K562 (cell line): Measurements from ENCODE around the gene PALLD. TPM values are rescaled to one million over a fixed set of nuclear protein-coding genes. Genes with fewer than 3 reads are reported as not detected.

Source experiments
- ATAC-seq: fragments of 200-7000 bp; cut with Tn5 transposase; 3 replicates; pipeline ENCODE4 v1.9.1; 2020; ENCODE audit warnings: moderate library complexity
- BruUV-seq: library from RNA; stranded (reverse); fragments of 400-500 nt; replicated peaks from 2 replicates; lab custom pipeline; 2021; lab: Mats Ljungman, UMichigan
- CTCF ChIA-PET: fragments of 300-600 bp; formaldehyde crosslinking; extraction: SDS; loops from one replicate; lab custom pipeline; 2021; ENCODE audit warnings: low intra/inter-chr PET ratio; lab: Yijun Ruan, JAX
- POLR2A ChIA-PET: fragments of 300-600, 350-650 bp; sonication (Branson Sonifier 250); formaldehyde crosslinking; extraction: SDS; loops from one replicate; lab custom pipeline; 2021; ENCODE audit warnings: antibody characterized with exemption, inconsistent platforms; lab: Yijun Ruan, JAX
- DNase-seq, 4 experiments: peaks; one replicate each; pipeline versions ENCODE4 v3.0.0 to v3.0.0-alpha.2; 2011 to 2018; ENCODE audit warnings: low spot score in 3 of 4, mixed read lengths in 3 of 4; ENCODE audit errors: extremely low read depth in 1 of 4
- FAIRE-seq: peaks from 2 replicates; lab custom pipeline; 2011; peaks lifted over from hg19 to GRCh38; lab: Jason Lieb, UNC
- H2AFZ ChIP-seq: 2 replicates; pipeline ENCODE4 v1.6.0; 2011; ENCODE audit warnings: low read depth, low read length, control low read depth, inconsistent platforms
- H3K27ac ChIP-seq: fragments of 200-600 bp; 3 replicates; pipeline ENCODE4 v1.8.0; 2011; ENCODE audit warnings: low read depth, mild to moderate bottlenecking, control low read depth, inconsistent platforms, low read length, moderate library complexity, mixed read lengths; ENCODE audit errors: extremely low read depth
- H3K27me3 ChIP-seq, 2 experiments: fragments of 300-600 bp in 1 of 2; 2 replicates in 1 of 2; 3 replicates in 1 of 2; pipeline versions ENCODE4 v1.6.0 to v1.8.0; 2011; ENCODE audit warnings: inconsistent platforms in 2 of 2, low read length in 2 of 2, mild to moderate bottlenecking in 1 of 2, mixed read lengths in 1 of 2, moderate library complexity in 1 of 2; ENCODE audit not compliant: control insufficient read depth in 2 of 2, insufficient read depth in 2 of 2
- H3K36me3 ChIP-seq: fragments of 300-600 bp; 3 replicates; pipeline ENCODE4 v1.8.0; 2011; ENCODE audit warnings: mild to moderate bottlenecking, low read length, inconsistent platforms; ENCODE audit not compliant: control insufficient read depth, insufficient read depth
- H3K4me1 ChIP-seq, 2 experiments: fragments of 200-600 bp in 1 of 2; replicated peaks in 1 of 2; 2 replicates in 1 of 2; 3 replicates in 1 of 2; pipeline versions ENCODE4 v1.5.1 to v1.8.0; 2011; ENCODE audit warnings: inconsistent platforms in 2 of 2, low read length in 2 of 2, mild to moderate bottlenecking in 1 of 2, mixed read lengths in 1 of 2, moderate library complexity in 1 of 2; ENCODE audit not compliant: control insufficient read depth in 2 of 2, insufficient read depth in 2 of 2
- H3K4me2 ChIP-seq: 2 replicates; pipeline ENCODE4 v1.6.1; 2011; ENCODE audit warnings: low read length, control low read depth, inconsistent platforms, mixed read lengths; ENCODE audit not compliant: insufficient read depth
- H3K4me3 ChIP-seq: fragments of 200-600 bp; sonication (generic), shearing (Covaris generic); 2 replicates; pipeline ENCODE4 v1.5.1; 2016; ENCODE audit warnings: control low read depth, inconsistent platforms
- H3K79me2 ChIP-seq: fragments of 200-600 bp; 3 replicates; pipeline ENCODE4 v1.8.0; 2011; ENCODE audit warnings: low read length, inconsistent platforms; ENCODE audit not compliant: control insufficient read depth, insufficient read depth
- H3K9ac ChIP-seq, 2 experiments: 2 replicates each; pipeline versions ENCODE4 v1.6.0 to v1.6.1; 2011; ENCODE audit warnings: low read depth in 2 of 2, low read length in 2 of 2, control low read depth in 1 of 2, inconsistent platforms in 1 of 2, mild to moderate bottlenecking in 1 of 2, mixed read lengths in 1 of 2; ENCODE audit not compliant: insufficient read depth in 1 of 2
- H3K9me1 ChIP-seq: one replicate; pipeline ENCODE4 v1.6.0; 2011; ENCODE audit warnings: inconsistent platforms, mild to moderate bottlenecking, low read length, moderate library complexity; ENCODE audit not compliant: control insufficient read depth, insufficient read depth
- H3K9me3 ChIP-seq: replicated peaks from 2 replicates; pipeline ENCODE4 v1.5.1; 2011; ENCODE audit warnings: low read depth, low read length, inconsistent platforms; ENCODE audit not compliant: control insufficient read depth, insufficient read depth
- H4K20me1 ChIP-seq: replicated peaks from 2 replicates; pipeline ENCODE4 v1.6.1; 2011; ENCODE audit warnings: low read length, inconsistent platforms, mixed read lengths; ENCODE audit not compliant: control insufficient read depth, insufficient read depth
- ATF2 ChIP-seq: sonication (generic); formaldehyde crosslinking; IDR thresholded peaks from 2 replicates; pipeline ENCODE4 v1.8.1; 2022; ENCODE audit warnings: missing genetic modification reagents
- BHLHE40 ChIP-seq: IDR thresholded peaks from 2 replicates; pipeline ENCODE4 v1.6.1; 2011; ENCODE audit warnings: low read length, improper control_type of control experiment
- CBX3 ChIP-seq, 2 experiments: IDR thresholded peaks; 1 replicate in 1 of 2; 2 replicates in 1 of 2; pipeline ENCODE4 v1.6.1; 2012; ENCODE audit warnings: inconsistent platforms in 2 of 2, low read length in 2 of 2, borderline replicate concordance in 1 of 2, control low read depth in 1 of 2
- HDAC2 ChIP-seq: fragments of 450-650 bp; IDR thresholded peaks from 2 replicates; pipeline ENCODE4 v1.6.1; 2016; ENCODE audit warnings: mild to moderate bottlenecking
- HES1 ChIP-seq: fragments of 450-650 bp; IDR thresholded peaks from 2 replicates; pipeline ENCODE4 v1.6.1; 2016; ENCODE audit warnings: low read depth, mild to moderate bottlenecking, moderate library complexity
- HNRNPL ChIP-seq: fragments of 200-400 bp; formaldehyde crosslinking; IDR thresholded peaks from 2 replicates; pipeline ENCODE4 v1.6.1; 2017; ENCODE audit warnings: low read depth, mild to moderate bottlenecking, low read length
- MTF1 ChIP-seq: fragments of 250-450 bp; sonication (Bioruptor Pico); IDR thresholded peaks from 2 replicates; pipeline ENCODE4 v1.9.0; 2021; ENCODE audit warnings: moderate library complexity, mild to moderate bottlenecking, inconsistent platforms, borderline replicate concordance
- NFIC ChIP-seq: fragments of 450-650 bp; IDR thresholded peaks from 2 replicates; pipeline ENCODE4 v1.6.1; 2017; ENCODE audit warnings: mild to moderate bottlenecking, inconsistent platforms
- PHB ChIP-seq: fragments of 250-450 bp; sonication (Bioruptor Pico); IDR thresholded peaks from 2 replicates; pipeline ENCODE4 v1.5.0; 2021
- PREB ChIP-seq: sonication (generic); formaldehyde crosslinking; IDR thresholded peaks from 2 replicates; pipeline ENCODE4 v1.8.1; 2023; ENCODE audit warnings: mild to moderate bottlenecking, missing genetic modification reagents
- RBM15 ChIP-seq: fragments of 200-400 bp; formaldehyde crosslinking; IDR thresholded peaks from 2 replicates; pipeline ENCODE4 v1.6.1; 2018; ENCODE audit warnings: mild to moderate bottlenecking, low read length, moderate library complexity; ENCODE audit not compliant: insufficient read depth
- RHOXF2B ChIP-seq: fragments of 250-450 bp; sonication (Bioruptor Pico); conservative IDR thresholded peaks from 2 replicates; pipeline ENCODE4 v1.5.1; 2021
- TCF15 ChIP-seq: fragments of 250-450 bp; sonication (Bioruptor Pico); IDR thresholded peaks from 2 replicates; pipeline ENCODE4 v1.8.0; 2022; ENCODE audit warnings: moderate library complexity, mild to moderate bottlenecking, inconsistent platforms
- ZNF274 ChIP-seq: IDR thresholded peaks from 2 replicates; pipeline ENCODE4 v1.6.1; 2011; ENCODE audit warnings: low read depth, mild to moderate bottlenecking, low read length, moderate library complexity, borderline replicate concordance
- ZNF354B ChIP-seq: fragments of 250-450 bp; sonication (Bioruptor Pico); IDR thresholded peaks from 2 replicates; pipeline ENCODE4 v1.4.0; 2020
- WGBS: fragments of 100-300 bp; shearing (Covaris generic); methylation state at CpG from one replicate; pipeline ENCODE4 v1.1.6; 2016; ENCODE audit warnings: low coverage, mixed read lengths; ENCODE audit not compliant: insufficient coverage; ENCODE audit errors: missing lambda C conversion rate; 5-methylcytosine and 5-hydroxymethylcytosine counted together
- in situ Hi-C: fragments of 300-500 bp; cut with MboI; formaldehyde crosslinking; loops from 4 replicates; pipeline ENCODE4 v1.15.0; 2018; ENCODE audit warnings: inconsistent platforms, mixed read lengths
- intact Hi-C: fragments of 100-400 bp; cut with micrococcal nuclease; formaldehyde crosslinking; loops from 2 replicates; pipeline ENCODE4 v1.14.2; 2022
- polyA plus RNA-seq, 8 experiments: library from polyadenylated mRNA; depleted of rRNA in 4 of 8; stranded (reverse) in 5 of 8; unstranded in 3 of 8; fragments of >200 nt; fragmentation: Nextera tagmentation in 2 of 8; fragmentation: Illumina TruSeq in 1 of 8; extraction: Ambion mirVana in 2 of 8; extraction: Trizol in 1 of 8; gene quantifications; 2 replicates each; pipeline versions ENCODE4 v1.2.1 to v1.2.3, GENCODE V29; 2011 to 2014; ENCODE audit warnings: inconsistent platforms in 1 of 8, missing spikeins in 1 of 8
- total RNA-seq, 7 experiments: library from RNA; depleted of rRNA in 6 of 7; stranded (reverse); fragments of >200 nt in 6 of 7; fragmentation: Illumina TruSeq in 2 of 7; extraction: Trizol in 2 of 7; gene quantifications; 2 replicates each; pipeline versions ENCODE4 v1.2.1 to v1.2.3, GENCODE V29; 2011 to 2021; ENCODE audit warnings: low replicate concordance in 1 of 7

Gene PALLD
- total and polyA plus RNA-seq, 9 of the 15 experiments (the other 6 are each of a cell fraction or from before 2014, with no cell fraction given): 0.01 to 0.35 (median 0.06) TPM; not detected in 3

- TF ChIP-seq TCF15 (CRISPR knock-in tag) (no peak), BHLHE40 (no peak), ATF2 (no peak), PREB (no peak), PHB (CRISPR knock-in tag) (no peak)
- TF ChIP-seq, all 486 proteins: peak for 0
Measured at GRCh38 chr4:168804146-168804545, 307.3 kb downstream of the PALLD start (continued).

GRCh38 chr4:168805341-168805740 lies 308.5 kb downstream of the PALLD start:
- ChIA-PET CTCF (no interaction called here), POLR2A (no interaction called here)
- in situ Hi-C loops (no loop called here), intact Hi-C loops (no loop called here)
- FAIRE-seq: no peak
- no peak for TF ChIP-seq HNRNPL
- no peak for TF ChIP-seq ZNF274
- TF ChIP-seq ZNF354B: no peak
- TF ChIP-seq HDAC2: no peak
- no peak for TF ChIP-seq RHOXF2B (CRISPR knock-in tag)
- TF ChIP-seq NFIC: no peak
- no peak for TF ChIP-seq MTF1 (CRISPR knock-in tag)
- no peak for TF ChIP-seq CBX3 (IDR thresholded peaks at IDR 0.05; ENCODE audit: borderline replicate concordance in 1 of 2, low read length in 2 of 2)
- no peak for TF ChIP-seq HES1
- no peak for TF ChIP-seq RBM15
- H3K4me3 ChIP-seq: no peak overlapping the region
- H3K4me1 ChIP-seq: no peaks in the 10 kb centered on the region
- no peak overlapping the region for H2AFZ ChIP-seq
- no peaks in the 10 kb centered on the region for H3K9me1 ChIP-seq
- H3K27ac ChIP-seq: no peak overlapping the region
- no peak for ATAC-seq
- 1% methylated on average over 5 of the region's 5 CpGs for WGBS
- no peak overlapping the region for H3K4me2 ChIP-seq
- no peak overlapping the region for H3K9ac ChIP-seq
- no TSS peak for BruUV-seq
- H3K79me2 ChIP-seq: no peaks in the 10 kb centered on the region
- H4K20me1 ChIP-seq: no peaks in the 10 kb centered on the region
- DNase-seq: no peak
- no peaks in the 10 kb centered on the region for H3K36me3 ChIP-seq
- H3K9me3 ChIP-seq: no peaks in the 10 kb centered on the region
- H3K27me3 ChIP-seq: no peaks in the 10 kb centered on the region; a peak in 1 of 5 replicates
